GM21367 (cell line): ENCODE data around the gene WDR18.

Experiments used
- ATAC-seq: cut with Tn5 transposase; IDR thresholded peaks from one replicate; pipeline ENCODE4 v1.9.1; 2021; ENCODE audit not compliant: unreplicated experiment

The WDR18 gene

GRCh38 chr19:1006711-1007398 is 22.7 kb downstream of the WDR18 start:
- ATAC-seq, result no peak

GRCh38 chr19:1007399-1008251 is 23.5 kb downstream of the WDR18 start:
- ATAC-seq, result no peak

GRCh38 chr19:1008268-1009040 is 24.3 kb downstream of the WDR18 start:
- ATAC-seq, result no peak

- no peak for ATAC-seq
Observed at GRCh38 chr19:1009041-1009980, 25.2 kb downstream of the WDR18 start.

- ATAC-seq, result no peak
Observed at GRCh38 chr19:1009981-1010538, 25.9 kb downstream of the WDR18 start.

- ATAC-seq, result no peak
Observed at GRCh38 chr19:1010586-1011510, 26.7 kb downstream of the WDR18 start.

GRCh38 chr19:1011831-1012333 is 27.7 kb downstream of the WDR18 start:
- ATAC-seq, result no peak

- no peak for ATAC-seq
Observed at GRCh38 chr19:1012334-1012733, 28.2 kb downstream of the WDR18 start.

GRCh38 chr19:1013218-1013617 is 29.1 kb downstream of the WDR18 start:
- ATAC-seq, result no peak

GRCh38 chr19:1014161-1015060 is 30.3 kb downstream of the WDR18 start:
- ATAC-seq, result no peak

- ATAC-seq, result no peak
Observed at GRCh38 chr19:1015061-1015781, 31.1 kb downstream of the WDR18 start.

- no peak for ATAC-seq
Observed at GRCh38 chr19:1015782-1016646, 31.9 kb downstream of the WDR18 start.

GRCh38 chr19:1016647-1017114 is 32.5 kb downstream of the WDR18 start:
- no peak for ATAC-seq

GRCh38 chr19:1017115-1017905 is 33.2 kb downstream of the WDR18 start:
- ATAC-seq, result no peak

- ATAC-seq, result no peak
Observed at GRCh38 chr19:1017906-1018305, 33.8 kb downstream of the WDR18 start.
